Right cardiac atrium (tissue), 5 donors: ENCODE results near the gene MRAS. TPM values are rescaled to one million over a fixed set of nuclear protein-coding genes. Genes with fewer than 3 reads are reported as not detected.
"Not testable (repeated sequence)": the region's sequence is repeated elsewhere in the genome, so short reads cannot be mapped to it uniquely, and the experiment has no call there.

ENCODE experiments used
- ATAC-seq, 2 donors: fragments of 200-7000 bp; cut with Tn5 transposase; one replicate each; pipeline versions ENCODE4 v1.8.0 to v1.9.1; 2020; ENCODE audit warnings: moderate library complexity in 2 of 2, mild to moderate bottlenecking in 1 of 2
- DNase-seq, 3 donors: peaks; one replicate each; pipeline ENCODE4 v3.0.0-alpha.2; 2020
- H3K27ac ChIP-seq: one replicate; pipeline ENCODE4 v1.5.1; 2013; ENCODE audit warnings: mild to moderate bottlenecking, low read length, control low read depth, moderate library complexity
- H3K27me3 ChIP-seq: one replicate; pipeline ENCODE4 v1.6.1; 2013; ENCODE audit not compliant: control insufficient read depth, insufficient read depth
- H3K4me1 ChIP-seq: one replicate; pipeline ENCODE4 v1.6.1; 2013; ENCODE audit warnings: low read length; ENCODE audit not compliant: control insufficient read depth, insufficient read depth
- H3K4me3 ChIP-seq: one replicate; pipeline ENCODE4 v1.5.1; 2013; ENCODE audit warnings: low read length, control low read depth
- H3K9me3 ChIP-seq: one replicate; pipeline ENCODE4 v1.6.1; 2013; ENCODE audit warnings: low read length; ENCODE audit not compliant: control insufficient read depth
- WGBS: extraction: QIAGEN DNeasy Blood & Tissue Kit; methylation state at CpG from one replicate; pipeline ENCODE4 v1.1.7; 2013; 5-methylcytosine and 5-hydroxymethylcytosine counted together
- intact Hi-C, 4 donors: fragments of 100-400 bp; cut with DNase I; formaldehyde crosslinking; loops; one replicate each; pipeline versions ENCODE4 v1.11.0 to v1.14.0; 2022 to 2023
- polyA plus RNA-seq: library from polyadenylated mRNA; stranded (reverse); fragments of 200-250 nt; gene quantifications from one replicate; pipeline ENCODE4 v1.2.3, GENCODE V29; 2013
- total RNA-seq, 4 donors: library from RNA; stranded (reverse); fragmentation: NEBNext Ultra II Directional; extraction: Animal tissue kit (Norgen Biotek cat#: 25700); gene quantifications; one replicate each; pipeline ENCODE4 v1.2.1, GENCODE V29; 2021
- donor health status: healthy with polysubstance abuse.
- donor health status: DM: no; HTN: yes; CAD: no.
- donor health status: DM: no; HTN: no; CAD: no.
- donor health status: DM: no; HTN: yes; CAD: no; lungs with severe emphysema.
- donor health status: DM: yes; HTN: yes; CAD: no.

Gene MRAS
- total and polyA plus RNA-seq, 5 donors = 184 to 374 (median 298) TPM

DNA sequence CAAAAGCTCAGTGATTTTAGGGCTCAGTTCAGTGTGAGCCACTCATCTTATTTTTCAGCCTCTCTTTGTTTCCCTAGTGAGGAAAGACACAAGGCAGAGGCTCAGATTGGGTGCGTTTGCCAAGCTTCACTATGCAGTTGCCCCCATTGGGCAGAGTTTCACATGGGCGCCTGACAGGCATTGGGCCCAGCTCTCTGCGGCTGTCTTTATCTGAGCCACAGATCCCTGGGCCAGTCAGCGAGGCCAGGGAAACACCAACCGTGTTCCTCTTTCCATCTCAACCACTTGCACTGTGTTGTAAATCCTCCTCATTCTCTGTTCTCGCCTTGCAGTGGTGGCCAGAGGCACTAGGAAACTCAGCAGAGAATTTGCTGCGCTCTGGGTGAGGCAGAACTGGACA is 96.9 kb downstream of the MRAS start:
- H3K27me3 ChIP-seq = no peaks in the 10 kb centered on the region
- no peak for DNase-seq
- 90% methylated on average over 7 of the region's 7 CpGs for WGBS
- ATAC-seq = no peak
- no peaks in the 10 kb centered on the region for H3K4me1 ChIP-seq
- H3K4me3 ChIP-seq = no peak overlapping the region
- H3K9me3 ChIP-seq = no peaks in the 10 kb centered on the region
- intact Hi-C loops = no loop called here
- no peak overlapping the region for H3K27ac ChIP-seq

- WGBS = 88% methylated on average over 4 of the region's 4 CpGs
- ATAC-seq (no peak), DNase-seq (no peak)
- H3K9me3 ChIP-seq = no peaks in the 10 kb centered on the region
- intact Hi-C loops = no loop called here
- H3K4me1 ChIP-seq = no peaks in the 10 kb centered on the region
- H3K27me3 ChIP-seq = no peaks in the 10 kb centered on the region
- no peak overlapping the region for H3K4me3 ChIP-seq
- H3K27ac ChIP-seq = no peak overlapping the region
These were observed 97.3 kb downstream of the MRAS start for GRCh38 chr3:138445654-138446053.

DNA sequence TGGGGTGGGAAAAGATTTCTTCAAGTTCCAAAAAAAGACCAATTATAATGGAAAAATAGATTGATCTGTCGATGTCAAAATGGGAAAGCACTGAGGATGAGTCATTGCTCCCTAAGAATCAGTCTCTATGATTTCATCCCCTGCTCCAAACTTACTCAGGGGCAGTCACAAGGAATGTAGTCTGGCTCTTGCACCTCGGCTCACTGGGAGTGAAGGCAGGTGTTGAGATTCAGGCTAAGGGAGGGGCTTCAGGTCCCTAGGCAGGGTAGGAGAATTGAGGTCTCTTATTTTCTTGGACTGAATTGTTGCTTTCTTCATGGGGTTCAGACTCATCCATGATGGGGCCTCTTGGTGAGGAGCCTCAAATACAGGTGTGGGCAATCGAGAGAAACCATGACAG is 100.3 kb downstream of the MRAS start:
- DNase-seq = no peak
- no peaks in the 10 kb centered on the region for H3K4me1 ChIP-seq
- WGBS = 86% methylated on average over 3 of the region's 3 CpGs
- H3K9me3 ChIP-seq = no peaks in the 10 kb centered on the region
- intact Hi-C loops = no loop called here
- no peak overlapping the region for H3K27ac ChIP-seq
- no peaks in the 10 kb centered on the region for H3K27me3 ChIP-seq
- H3K4me3 ChIP-seq = no peak overlapping the region
- no peak for ATAC-seq

- no peak overlapping the region for H3K4me3 ChIP-seq
- no peak for ATAC-seq
These were observed 101.1 kb downstream of the MRAS start for GRCh38 chr3:138449490-138449889.

GRCh38 chr3:138450181-138450580 is 101.8 kb downstream of the MRAS start:
- Histone ChIP-seq H3K4me1 (no peaks in the 10 kb centered on the region), H3K9me3 (no peaks in the 10 kb centered on the region), H3K4me3 (no peak overlapping the region), H3K27ac (no peak overlapping the region), H3K27me3 (no peaks in the 10 kb centered on the region)
- ATAC-seq (no peak), DNase-seq (no peak)
- 91% methylated on average over 7 of the region's 7 CpGs for WGBS
- intact Hi-C loops = no loop called here

More at GRCh38 chr3:138449490-138449889, 101.1 kb downstream of the MRAS start:
- no peak for DNase-seq
- Histone ChIP-seq H3K4me1 (no peaks in the 10 kb centered on the region), H3K27ac (no peak overlapping the region), H3K9me3 (no peaks in the 10 kb centered on the region), H3K27me3 (no peaks in the 10 kb centered on the region)
- intact Hi-C loops = no loop called here
- 85% methylated on average over 3 of the region's 3 CpGs for WGBS

DNA sequence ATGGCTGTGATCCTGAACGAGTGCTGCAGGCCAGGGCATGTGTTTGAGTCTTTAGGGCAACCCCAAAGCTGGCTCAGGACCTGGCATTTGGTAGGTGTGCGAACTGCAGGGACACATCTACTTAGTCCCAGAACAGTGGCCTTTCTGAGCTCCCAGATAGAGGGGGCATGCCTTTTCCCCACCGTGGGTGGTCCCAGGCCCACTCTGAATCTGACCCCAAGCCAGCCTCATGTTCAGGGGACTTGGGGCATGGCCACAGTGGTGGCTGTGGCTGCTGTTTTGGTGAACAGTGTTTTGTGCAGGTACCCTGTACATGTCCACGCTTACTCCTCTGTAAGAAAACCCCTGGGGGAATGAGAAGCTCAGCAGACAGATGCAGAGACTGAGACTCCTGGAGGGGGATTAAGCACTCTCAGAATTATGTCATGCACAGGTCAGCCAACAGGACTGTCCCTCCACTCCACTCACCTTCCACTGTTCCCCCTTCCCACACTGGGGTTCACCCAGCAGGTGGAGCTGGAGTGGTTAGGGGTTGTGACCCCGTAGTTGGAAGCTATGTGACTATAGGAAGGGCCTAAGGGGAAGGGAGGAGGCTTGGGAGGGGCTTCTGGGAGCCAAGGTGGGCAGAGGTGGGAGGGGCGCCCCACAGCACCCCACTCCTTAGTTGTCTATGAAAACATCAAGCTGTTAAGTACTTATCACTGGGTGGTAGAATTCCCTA is 102.5 kb downstream of the MRAS start:
- Histone ChIP-seq H3K4me1 (no peaks in the 10 kb centered on the region), H3K9me3 (no peaks in the 10 kb centered on the region), H3K27me3 (no peaks in the 10 kb centered on the region), H3K27ac (no peak overlapping the region), H3K4me3 (no peak overlapping the region)
- DNase-seq = no peak
- intact Hi-C loops = no loop called here
- 81% methylated on average over 6 of the region's 6 CpGs for WGBS
- ATAC-seq = no peak

- no peak overlapping the region for H3K27ac ChIP-seq
- no peak overlapping the region for H3K4me3 ChIP-seq
- no peaks in the 10 kb centered on the region for H3K9me3 ChIP-seq
- no peak for ATAC-seq
- intact Hi-C loops = no loop called here
- no peaks in the 10 kb centered on the region for H3K4me1 ChIP-seq
- no peak for DNase-seq
- no peaks in the 10 kb centered on the region for H3K27me3 ChIP-seq
- 84% methylated on average over 43 of the region's 43 CpGs for WGBS
These were observed 103.3 kb downstream of the MRAS start for GRCh38 chr3:138451595-138452162.

DNA sequence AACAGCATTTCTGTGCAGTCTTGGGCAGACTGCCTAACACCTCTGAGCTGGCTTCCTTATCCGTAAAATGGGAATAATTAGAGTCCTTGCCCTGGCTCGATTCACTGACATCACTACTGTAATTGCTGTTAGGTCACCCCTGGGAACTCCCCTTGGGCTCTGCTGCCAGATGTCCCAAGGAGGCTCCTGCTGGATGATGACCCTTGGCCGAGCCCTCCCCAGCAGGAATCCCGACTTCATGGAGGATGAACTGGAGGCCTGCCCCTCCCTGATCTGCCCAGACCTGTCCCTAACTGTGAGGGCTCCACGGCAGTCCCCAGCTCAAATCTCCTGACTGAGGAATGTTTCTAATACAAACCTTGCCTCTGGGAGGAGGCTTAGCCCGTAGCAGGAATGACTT is 104.1 kb downstream of the MRAS start:
- Histone ChIP-seq H3K4me1 (no peaks in the 10 kb centered on the region), H3K4me3 (no peak overlapping the region), H3K9me3 (no peaks in the 10 kb centered on the region), H3K27me3 (no peaks in the 10 kb centered on the region), H3K27ac (no peak overlapping the region)
- DNase-seq (no peak), ATAC-seq (no peak)
- 58% methylated on average over 6 of the region's 6 CpGs for WGBS
- intact Hi-C loops = no loop called here

GRCh38 chr3:138453940-138454339 is 105.6 kb downstream of the MRAS start:
- intact Hi-C loops, DNase-seq, H3K4me3 ChIP-seq, H3K4me1 ChIP-seq, ATAC-seq, H3K27ac ChIP-seq, H3K27me3 ChIP-seq, H3K9me3 ChIP-seq: not testable (repeated sequence)
- 85% methylated on average over 8 of the region's 8 CpGs for WGBS

Other genes starting within 250 kb of the MRAS start
- gene DZIP1L, start 233.0 kb upstream of the MRAS start, total RNA-seq = 1 to 10 TPM; 3.7 to 6.2 (median 4.2) TPM
- 2.6 TPM for gene DZIP1L, start 233.0 kb upstream of the MRAS start, polyA plus RNA-seq
- gene A4GNT, start 216.2 kb upstream of the MRAS start, total RNA-seq = not detected
- not detected for gene A4GNT, start 216.2 kb upstream of the MRAS start, polyA plus RNA-seq
- 10 to 100 TPM in 2 of 4 donors, 1 to 10 TPM in 2; 7.7 to 11.0 (median 9.7) TPM for gene DBR1, start 173.7 kb upstream of the MRAS start, total RNA-seq
- gene DBR1, start 173.7 kb upstream of the MRAS start, polyA plus RNA-seq = 5.8 TPM
- gene ARMC8, start 161.3 kb upstream of the MRAS start, total RNA-seq = 10 to 100 TPM; 32.9 to 48.6 (median 35.9) TPM
- 14.3 TPM for gene ARMC8, start 161.3 kb upstream of the MRAS start, polyA plus RNA-seq
- gene NME9, start 18.7 kb upstream of the MRAS start, total RNA-seq = under 1 TPM in 2 of 4 donors, not detected in 2; 0.17 to 0.35 TPM
- 0.09 TPM for gene NME9, start 18.7 kb upstream of the MRAS start, polyA plus RNA-seq
- 1 to 10 TPM; 1.2 to 2.4 (median 1.6) TPM for gene ESYT3, start 86.0 kb downstream of the MRAS start, total RNA-seq
- 0.66 TPM for gene ESYT3, start 86.0 kb downstream of the MRAS start, polyA plus RNA-seq
- 10 to 100 TPM; 33.9 to 46.9 (median 39.2) TPM for gene CEP70, start 245.7 kb downstream of the MRAS start, total RNA-seq
- 17.0 TPM for gene CEP70, start 245.7 kb downstream of the MRAS start, polyA plus RNA-seq